Mucosa of descending colon (tissue), 3 donors: ENCODE data around the gene PSMG3. TPM values are rescaled to one million over a fixed set of nuclear protein-coding genes. Genes with fewer than 3 reads are reported as not detected.
A peak's percentile ranks its signal among the peaks of the same experiment; 100 is the strongest.

Experiments
- ATAC-seq: fragments of 200-7000 bp; cut with Tn5 transposase; one replicate; pipeline ENCODE4 v1.9.1; 2020; ENCODE audit warnings: mild to moderate bottlenecking, moderate library complexity
- DNase-seq, 3 donors: peaks; one replicate each; pipeline ENCODE4 v3.0.0-alpha.2; 2020
- H3K36me3 ChIP-seq: fragments of 200-600 bp; one replicate; pipeline ENCODE4 v1.8.0; 2021; ENCODE audit warnings: low read depth, mild to moderate bottlenecking
- H3K4me1 ChIP-seq: fragments of 200-600 bp; one replicate; pipeline ENCODE4 v1.8.0; 2021; ENCODE audit warnings: low read depth, mild to moderate bottlenecking
- H3K4me3 ChIP-seq: fragments of 200-600 bp; one replicate; pipeline ENCODE4 v1.8.0; 2021; ENCODE audit warnings: mild to moderate bottlenecking
- H3K9me3 ChIP-seq: fragments of 200-600 bp; one replicate; pipeline ENCODE4 v1.8.0; 2021; ENCODE audit warnings: mild to moderate bottlenecking
- intact Hi-C, 2 donors: fragments of 100-400 bp; cut with DNase I in 1 of 2; cut with micrococcal nuclease in 1 of 2; formaldehyde crosslinking; loops; one replicate each; pipeline versions ENCODE4 v1.11.0 to v1.11.1; 2022; cut with DNase I, micrococcal nuclease
- total RNA-seq, 3 donors: library from RNA; stranded (reverse); fragmentation: NEBNext Ultra II Directional in 2 of 3; extraction: Animal tissue kit (Norgen Biotek cat#: 25700) in 2 of 3; gene quantifications; one replicate each; pipeline versions ENCODE4 v1.2.1 to v1.2.4, GENCODE V29; 2021 to 2023
- TF ChIP-seq, protein P1 (sequence below): fragments of 200-600 bp; IDR thresholded peaks from one replicate; pipeline ENCODE4 v1.8.0; 2022; ENCODE audit warnings: antibody characterized with exemption, mild to moderate bottlenecking
- donor health status: DM: no; HTN: no; CAD: no; lungs with moderate emphysema.
- donor health status: DM: no; HTN: no; CAD: no.
- donor health status: DM: no; HTN: yes; CAD: no.

The PSMG3 gene
- total RNA-seq, 3 donors from 2014 or later, result 22.6 to 26.0 (median 22.9) TPM

DNA sequence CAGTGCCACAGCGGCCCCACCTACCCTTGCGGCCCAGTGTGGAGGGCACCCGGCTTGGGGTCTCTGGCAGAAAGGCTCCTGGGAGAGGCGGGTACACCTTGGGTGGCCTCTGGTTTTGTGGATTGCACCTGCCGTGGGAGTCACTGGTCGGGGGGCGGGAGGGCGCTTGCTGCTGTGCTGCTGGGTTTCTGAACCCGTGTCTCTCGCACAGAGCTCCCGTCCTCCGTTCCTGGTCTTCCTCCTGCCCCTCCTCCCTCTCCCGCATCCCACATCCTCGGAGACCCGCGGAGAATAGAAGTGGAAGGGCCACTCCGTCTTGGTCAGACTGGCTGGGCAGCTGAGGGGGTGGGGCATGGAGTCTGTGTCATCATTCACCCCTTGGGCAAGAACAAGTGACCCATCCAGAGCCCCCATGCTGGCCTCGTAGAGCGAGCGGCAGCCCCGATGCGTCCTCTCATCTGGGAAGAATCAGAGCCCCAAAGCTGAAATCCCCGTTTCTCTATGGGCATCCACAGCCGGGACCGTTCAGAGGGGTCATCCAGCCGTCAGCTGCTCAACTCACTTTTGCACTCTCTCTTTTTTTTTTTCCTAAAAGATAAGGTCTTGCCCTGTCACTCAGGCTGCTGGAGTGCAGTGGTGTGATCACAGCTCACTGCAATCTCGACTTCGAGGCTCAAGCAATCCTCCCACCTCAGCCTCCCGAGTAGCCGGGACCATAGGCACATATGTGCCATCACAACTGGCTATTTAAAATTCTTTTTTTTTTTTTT is 35.3 kb downstream of the PSMG3 start:
- TF ChIP-seq, protein P1, sequence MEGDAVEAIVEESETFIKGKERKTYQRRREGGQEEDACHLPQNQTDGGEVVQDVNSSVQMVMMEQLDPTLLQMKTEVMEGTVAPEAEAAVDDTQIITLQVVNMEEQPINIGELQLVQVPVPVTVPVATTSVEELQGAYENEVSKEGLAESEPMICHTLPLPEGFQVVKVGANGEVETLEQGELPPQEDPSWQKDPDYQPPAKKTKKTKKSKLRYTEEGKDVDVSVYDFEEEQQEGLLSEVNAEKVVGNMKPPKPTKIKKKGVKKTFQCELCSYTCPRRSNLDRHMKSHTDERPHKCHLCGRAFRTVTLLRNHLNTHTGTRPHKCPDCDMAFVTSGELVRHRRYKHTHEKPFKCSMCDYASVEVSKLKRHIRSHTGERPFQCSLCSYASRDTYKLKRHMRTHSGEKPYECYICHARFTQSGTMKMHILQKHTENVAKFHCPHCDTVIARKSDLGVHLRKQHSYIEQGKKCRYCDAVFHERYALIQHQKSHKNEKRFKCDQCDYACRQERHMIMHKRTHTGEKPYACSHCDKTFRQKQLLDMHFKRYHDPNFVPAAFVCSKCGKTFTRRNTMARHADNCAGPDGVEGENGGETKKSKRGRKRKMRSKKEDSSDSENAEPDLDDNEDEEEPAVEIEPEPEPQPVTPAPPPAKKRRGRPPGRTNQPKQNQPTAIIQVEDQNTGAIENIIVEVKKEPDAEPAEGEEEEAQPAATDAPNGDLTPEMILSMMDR, result no peak
- no peak overlapping the region for H3K4me3 ChIP-seq
- intact Hi-C loops, result no loop called here
- DNase-seq, result peak in 2 of 3 donors; percentile 40 to 61
- no peaks in the 10 kb centered on the region for H3K9me3 ChIP-seq
- peaks cover 48% of the 10 kb centered on the region for H3K4me1 ChIP-seq
- H3K36me3 ChIP-seq, result no peaks in the 10 kb centered on the region
- no peak for ATAC-seq

DNA sequence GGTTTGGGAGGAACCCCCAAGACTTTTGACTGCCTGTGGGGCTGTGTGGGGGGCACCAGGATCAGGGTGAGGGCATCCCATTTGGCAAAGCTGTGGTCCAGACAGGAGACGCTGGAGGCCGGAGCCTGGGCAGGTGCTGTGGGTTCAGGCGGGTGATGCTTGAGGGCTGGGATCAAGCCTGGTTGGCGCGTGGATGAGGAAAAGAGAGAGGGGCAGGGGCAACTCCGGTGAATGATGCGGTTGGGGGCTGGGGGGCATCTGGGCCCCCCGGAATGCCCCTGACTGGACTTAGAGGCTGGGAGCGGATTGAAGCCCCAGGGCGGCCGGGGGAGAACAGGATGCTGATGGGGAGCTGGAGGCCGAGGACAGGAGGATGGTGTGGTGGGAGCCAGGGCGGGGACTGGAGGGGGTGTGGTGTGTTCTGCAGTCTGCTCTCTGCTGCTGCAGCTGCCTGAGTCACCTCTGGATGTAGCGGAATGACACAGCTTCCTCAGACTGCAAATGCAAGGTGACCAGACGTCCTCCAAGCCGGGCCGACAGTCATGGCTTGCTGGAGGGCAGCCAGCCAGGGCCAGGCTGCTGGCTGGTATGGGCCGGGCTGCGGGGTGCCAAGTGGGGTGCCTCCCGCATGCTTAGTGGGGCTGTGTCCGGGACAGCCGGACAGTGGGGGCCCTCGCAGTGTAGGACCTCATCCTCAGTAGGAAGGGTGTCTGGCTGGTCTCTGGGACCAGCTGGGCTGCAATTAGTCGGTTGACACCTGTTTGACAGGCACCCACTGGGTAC is 36.1 kb downstream of the PSMG3 start:
- H3K36me3 ChIP-seq, result no peaks in the 10 kb centered on the region
- no peaks in the 10 kb centered on the region for H3K9me3 ChIP-seq
- peaks cover 48% of the 10 kb centered on the region for H3K4me1 ChIP-seq
- intact Hi-C loops, result no loop called here
- ATAC-seq, result peak; percentile 6
- peak in 2 of 3 donors; percentile 56 to 75 for DNase-seq
- TF ChIP-seq, protein P1, result no peak
- no peak overlapping the region for H3K4me3 ChIP-seq

DNA sequence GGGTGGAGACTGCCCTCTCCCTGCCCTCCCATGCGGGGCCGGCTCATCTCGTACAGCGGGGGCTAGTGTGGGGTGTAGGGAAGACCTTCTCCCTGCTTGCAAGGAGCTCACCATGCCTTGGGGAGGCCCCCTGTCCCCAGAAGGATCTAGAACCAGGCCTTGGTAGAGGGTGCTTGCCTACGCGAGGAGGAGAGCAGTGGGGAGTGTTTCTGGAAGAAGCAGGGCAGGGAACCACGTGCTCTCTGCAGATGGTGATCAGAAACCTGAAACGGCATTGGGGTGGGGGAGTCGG is 36.6 kb downstream of the PSMG3 start:
- intact Hi-C loops, result no loop called here
- DNase-seq (no peak), ATAC-seq (no peak)
- Histone ChIP-seq H3K36me3 (no peaks in the 10 kb centered on the region), H3K4me3 (no peak overlapping the region), H3K9me3 (no peaks in the 10 kb centered on the region), H3K4me1 (peaks cover 45% of the 10 kb centered on the region)
- TF ChIP-seq, protein P1, result no peak

DNA sequence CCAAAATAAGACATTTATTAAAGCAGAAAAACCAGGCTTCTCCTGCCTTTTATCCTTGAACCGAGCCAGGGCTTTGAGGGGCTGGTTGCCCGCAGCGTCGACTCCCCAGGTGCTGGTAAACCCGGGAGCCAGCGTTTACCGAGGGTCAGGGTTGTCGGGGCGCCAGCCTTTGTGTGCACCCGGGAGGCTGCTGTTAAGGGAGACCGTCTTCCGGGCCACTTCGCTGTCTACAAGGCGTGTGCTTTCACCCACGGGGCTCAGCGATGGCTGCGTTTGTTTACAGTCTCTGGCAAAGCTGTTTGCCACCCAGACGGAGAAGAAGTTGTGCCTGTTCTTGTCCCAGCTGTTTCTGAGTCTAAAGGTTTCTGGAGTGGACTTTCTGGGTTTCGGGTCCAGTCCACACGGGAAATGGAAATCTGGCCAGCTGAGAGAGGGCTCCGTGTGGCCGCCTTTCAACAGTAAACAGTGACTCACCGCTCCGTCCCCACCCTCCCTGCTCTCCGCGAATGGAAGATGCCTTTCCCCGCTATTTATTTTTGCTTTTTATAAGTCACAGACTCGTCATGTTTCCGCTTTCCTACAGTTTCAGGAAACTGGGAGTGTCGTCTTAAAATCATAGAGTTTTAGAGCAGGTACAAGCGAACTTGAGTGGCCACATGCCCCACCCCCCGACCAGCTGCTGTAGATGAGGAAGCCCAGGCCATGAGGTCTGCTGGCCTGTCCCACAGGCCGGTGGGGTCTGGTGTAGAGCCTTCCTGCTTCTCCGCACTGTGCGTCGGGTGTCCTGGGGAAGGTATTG is 37.2 kb downstream of the PSMG3 start:
- ATAC-seq, result peak; percentile 78
- H3K36me3 ChIP-seq, result no peaks in the 10 kb centered on the region
- DNase-seq, result peak; percentile 88 to 94 (median 92)
- H3K4me3 ChIP-seq, result no peak overlapping the region
- H3K9me3 ChIP-seq, result no peaks in the 10 kb centered on the region
- H3K4me1 ChIP-seq, result peaks cover 42% of the 10 kb centered on the region
- TF ChIP-seq, protein P1, result no peak
- intact Hi-C loops, result no loop called here

DNA sequence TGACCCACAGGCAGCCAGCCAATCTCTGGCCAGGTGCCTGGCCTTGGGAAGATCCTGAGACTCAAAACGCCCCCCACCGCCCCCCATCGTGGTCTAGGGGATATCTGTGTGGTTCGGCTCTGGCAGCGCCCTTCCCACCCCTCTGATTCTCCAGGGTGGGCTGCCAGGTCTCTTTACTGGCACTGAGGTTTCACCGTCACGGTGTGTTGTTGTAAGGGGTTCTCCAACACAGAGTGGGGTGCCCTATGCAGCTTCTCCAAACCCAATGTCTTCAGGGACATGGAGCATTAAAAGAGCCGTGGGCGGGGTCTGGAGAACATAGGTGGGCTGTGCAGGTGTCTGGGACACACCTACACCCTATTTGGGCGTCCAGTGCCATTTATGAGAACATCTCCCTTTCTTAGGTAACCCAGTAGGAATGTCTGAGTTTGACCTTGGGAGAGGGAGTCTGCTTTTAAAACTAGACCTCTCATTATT is 37.8 kb downstream of the PSMG3 start:
- TF ChIP-seq, protein P1, result no peak
- intact Hi-C loops, result no loop called here
- H3K4me1 ChIP-seq, result peaks cover 36% of the 10 kb centered on the region
- H3K4me3 ChIP-seq, result peak overlapping the region; percentile 70
- ATAC-seq (peak; percentile 2), DNase-seq (peak in 2 of 3 donors; percentile 56 to 70)
- no peaks in the 10 kb centered on the region for H3K9me3 ChIP-seq
- H3K36me3 ChIP-seq, result no peaks in the 10 kb centered on the region
